ENCODE data around the gene ABLIM3. TPM values are rescaled to one million over a fixed set of nuclear protein-coding genes. Genes with fewer than 3 reads are reported as not detected.
A peak's percentile ranks its signal among the peaks of the same experiment; 100 is the strongest.

ABLIM3 gene
- total RNA-seq, 4 donors from 2014 or later: 2.6 to 49.5 (median 6.9) TPM

GRCh38 chr5:149138182-149138923, 2.9 kb upstream of the ABLIM3 start:
- Histone ChIP-seq H3K36me3 (no peaks in the 10 kb centered on the region), H3K4me1 (peaks cover 0 to 5% of the 10 kb centered on the region in 2 donors), H3K9me3 (no peaks in the 10 kb centered on the region), H3K4me3 (no peak overlapping the region), H3K27ac (no peak overlapping the region), H3K27me3 (no peaks in the 10 kb centered on the region)
- intact Hi-C loops (cut with DNase I; ENCODE audit: low total_unique reads): no loop called here
- no peak for DNase-seq
- TF ChIP-seq CTCF (IDR thresholded peaks at IDR 0.05) (no peak), POLR2A (IDR thresholded peaks at IDR 0.05) (no peak)

- Histone ChIP-seq H3K27me3 (no peaks in the 10 kb centered on the region), H3K4me1 (peaks cover 7 to 12% of the 10 kb centered on the region in 2 donors), H3K36me3 (no peaks in the 10 kb centered on the region), H3K4me3 (no peak overlapping the region), H3K9me3 (no peaks in the 10 kb centered on the region), H3K27ac (no peak overlapping the region)
- intact Hi-C loops (cut with DNase I; ENCODE audit: low total_unique reads): loop anchor here (5.0 kb wide), 1 partner anchor 87 kb away; no protein-coding TSS in a partner anchor
- no peak for DNase-seq
- no peak for TF ChIP-seq POLR2A (IDR thresholded peaks at IDR 0.05)
- TF ChIP-seq CTCF (IDR thresholded peaks at IDR 0.05): no peak
These were observed 893 bp upstream of the ABLIM3 start for GRCh38 chr5:149140197-149141002.

DNA sequence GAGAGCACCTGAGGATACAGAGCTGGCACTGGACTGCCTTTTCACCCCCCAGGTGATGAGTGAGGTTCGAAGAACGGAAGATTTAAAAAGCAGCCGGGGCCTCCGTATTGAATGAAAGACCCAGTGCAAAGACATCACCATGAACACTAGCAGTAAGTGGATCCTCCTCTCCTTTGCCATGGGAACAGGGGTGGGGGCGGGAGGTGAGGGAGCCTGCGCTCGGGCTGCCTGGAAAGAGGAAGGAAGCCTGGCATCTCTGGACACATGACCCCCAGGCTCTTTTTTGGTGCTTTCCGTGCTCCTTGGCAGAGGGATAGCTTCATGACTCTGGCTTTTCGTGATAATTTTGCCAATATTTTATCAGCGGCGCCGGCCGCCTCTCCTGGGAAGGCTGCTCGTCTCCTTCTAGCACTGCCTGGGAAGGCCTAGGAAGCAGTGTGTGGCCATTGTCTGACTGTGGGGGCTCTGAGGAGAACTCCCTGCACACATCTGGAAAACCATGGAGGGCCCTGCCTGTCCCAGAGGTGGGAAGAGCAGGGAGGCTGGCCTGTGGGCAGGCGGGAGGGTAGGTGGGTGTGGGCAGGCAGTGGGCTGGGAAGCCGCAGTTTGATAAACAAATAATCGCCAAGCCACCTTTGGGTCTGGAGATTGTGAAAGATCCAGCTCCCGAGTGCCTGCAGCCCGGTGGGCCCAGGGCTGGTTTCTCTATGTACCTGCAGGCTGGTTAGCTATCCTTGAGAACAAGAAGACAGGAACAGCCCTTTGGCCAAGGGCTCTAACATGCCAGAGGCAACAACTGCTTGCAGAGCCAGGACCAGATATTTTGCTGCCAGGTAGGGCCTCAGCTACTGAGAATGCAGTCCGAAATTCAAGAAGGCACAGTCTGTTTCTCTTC, 911 bp downstream of the ABLIM3 start:
- Histone ChIP-seq H3K9me3 (no peaks in the 10 kb centered on the region), H3K27ac (peak overlapping the region; percentile 78 to 87), H3K27me3 (no peaks in the 10 kb centered on the region), H3K4me3 (peak overlapping the region; percentile 58 to 65), H3K4me1 (peaks cover 7 to 12% of the 10 kb centered on the region in 2 donors), H3K36me3 (no peaks in the 10 kb centered on the region)
- peak; percentile 36 to 61 for DNase-seq
- TF ChIP-seq CTCF (IDR thresholded peaks at IDR 0.05) (no peak), POLR2A (IDR thresholded peaks at IDR 0.05) (no peak)
- intact Hi-C loops (cut with DNase I; ENCODE audit: low total_unique reads): loop anchor here (5.0 kb wide), 1 partner anchor 85 kb away; no protein-coding TSS in a partner anchor

GRCh38 chr5:149143470-149143869, 2.2 kb downstream of the ABLIM3 start:
- H3K27ac ChIP-seq: peak overlapping the region; percentile 78 to 87
- intact Hi-C loops (cut with DNase I; ENCODE audit: low total_unique reads): loop anchor here (5.0 kb wide), 1 partner anchor 84 kb away; no protein-coding TSS in a partner anchor
- peak; percentile 49 to 60 for DNase-seq
- H3K27me3 ChIP-seq: no peaks in the 10 kb centered on the region
- no peaks in the 10 kb centered on the region for H3K36me3 ChIP-seq
- no peak for TF ChIP-seq CTCF (IDR thresholded peaks at IDR 0.05)
- no peak for TF ChIP-seq POLR2A (IDR thresholded peaks at IDR 0.05)
- H3K4me3 ChIP-seq: no peak overlapping the region
- no peaks in the 10 kb centered on the region for H3K9me3 ChIP-seq
- peaks cover 7 to 12% of the 10 kb centered on the region in 2 donors for H3K4me1 ChIP-seq
